ENCODE data around the gene ADGRG3. TPM values are rescaled to one million over a fixed set of nuclear protein-coding genes. Genes with fewer than 3 reads are reported as not detected.

Gene ADGRG3
- total and polyA plus RNA-seq, 2 of the 8 experiments (the other 6 are each of a cell fraction or from before 2014, with no cell fraction given), result 0.28 to 0.98 TPM

DNA sequence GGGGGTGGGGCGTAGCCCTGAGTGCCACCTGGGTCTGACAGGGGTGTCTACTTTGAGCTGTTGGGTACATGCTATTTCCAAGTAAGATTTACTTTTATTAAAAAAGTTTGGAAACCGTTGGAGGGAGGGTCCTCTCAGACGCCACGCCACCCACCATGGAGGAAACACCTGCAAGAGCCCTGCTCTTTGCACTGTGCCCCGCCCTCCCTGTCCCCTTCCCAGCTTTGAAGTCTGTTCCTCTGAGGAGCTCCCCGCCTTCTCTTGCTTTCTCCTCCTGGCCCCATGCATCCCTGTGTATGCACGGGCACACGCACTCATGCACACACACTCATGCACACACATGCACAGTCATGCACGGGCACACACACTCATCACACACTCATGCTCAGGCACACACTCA, 24.2 kb upstream of the ADGRG3 start:
- H3K79me2 ChIP-seq (ENCODE audit: control insufficient read depth in 1 of 2, insufficient read depth in 2 of 2, low read length in 2 of 2), result no peaks in the 10 kb centered on the region
- no peak overlapping the region; the same call in 1 of the 2 replicates for H2BK12ac ChIP-seq (ENCODE audit: low read depth, low read length)
- H3K4ac ChIP-seq (replicated peaks; ENCODE audit: insufficient read length, low read depth, low read length), result peak overlapping the region; percentile 57
- H4K8ac ChIP-seq (ENCODE audit: extremely low read depth, insufficient read depth, low read length), result no peak overlapping the region
- no peak overlapping the region for H2BK5ac ChIP-seq (ENCODE audit: low read depth, low read length)
- no peaks in the 10 kb centered on the region; the same call in 1 of the 2 replicates for H3K23me2 ChIP-seq (ENCODE audit: low read depth, low read length)
- H3K27ac ChIP-seq (ENCODE audit: low read depth, low read length), result no peak overlapping the region
- FAIRE-seq (no peak), DNase-seq (ENCODE audit: low read depth in 1 of 2, low spot score in 2 of 2) (no peak)
- H3K23ac ChIP-seq (ENCODE audit: insufficient read length), result no peak overlapping the region
- no peak overlapping the region for H3K14ac ChIP-seq (ENCODE audit: insufficient read length)
- H3K4me2 ChIP-seq (ENCODE audit: insufficient read depth in 1 of 2, low read depth in 2 of 2, low read length in 2 of 2), result no peak overlapping the region
- no peak overlapping the region for H2BK15ac ChIP-seq (ENCODE audit: low read length)
- 94% methylated on average over 5 of the region's 9 CpGs; no CpG with 5 or more reads in 1 of the 2 experiments for WGBS, 2 experiments (ENCODE audit: extremely low coverage in 1 of 2, insufficient coverage in 1 of 2, insufficient read length in 1 of 2, insufficient replicate concordance in 2 of 2, low coverage in 1 of 2, low lambda C conversion rate in 2 of 2, missing lambda C conversion rate in 1 of 2)
- peak overlapping the region; percentile 52 for H4K91ac ChIP-seq (replicated peaks; ENCODE audit: insufficient read length, low read length)
- peaks cover 0 to 9% (median 4%) of the 10 kb centered on the region in 4 experiments; a peak in 5 of 7 replicates for H3K27me3 ChIP-seq (replicated peaks in 1 of 4; ENCODE audit: control insufficient read depth in 3 of 4, extremely low read depth in 1 of 4, insufficient read depth in 3 of 4, low read length in 3 of 4)
- H3K79me1 ChIP-seq (ENCODE audit: low read depth, low read length), result no peaks in the 10 kb centered on the region; the same call in 1 of the 2 replicates
- no peaks in the 10 kb centered on the region; a peak in 1 of 8 replicates for H3K36me3 ChIP-seq (ENCODE audit: control insufficient read depth in 2 of 4, insufficient read depth in 4 of 4, low read length in 3 of 4)
- no peak overlapping the region for H2BK20ac ChIP-seq (ENCODE audit: low read length)
- H4K5ac ChIP-seq (ENCODE audit: insufficient read length, low read depth, low read length), result no peak overlapping the region
- no peak overlapping the region for H2BK120ac ChIP-seq (replicated peaks; ENCODE audit: low read depth, low read length)
- H3K9me3 ChIP-seq (ENCODE audit: insufficient read depth in 2 of 2, low read depth in 1 of 2, low read length in 1 of 2), result no peaks in the 10 kb centered on the region; a peak in 2 of 4 replicates
- peaks cover 0 to 9% of the 10 kb centered on the region in 2 experiments for H4K20me1 ChIP-seq (replicated peaks in 1 of 2; ENCODE audit: control insufficient read depth in 1 of 2, insufficient read depth in 2 of 2, low read length in 2 of 2)
- H3K4me3 ChIP-seq (ENCODE audit: extremely low read depth in 1 of 4, insufficient read depth in 2 of 4, low read depth in 3 of 4, low read length in 4 of 4), result no peak overlapping the region
- no peak overlapping the region for H3K18ac ChIP-seq (ENCODE audit: extremely low read depth, low read length)
- ChIA-PET CTCF (ENCODE audit: partially characterized antibody) (interaction anchor here (0.7 to 2.7 kb wide), 9 partner anchors 9 to 220 kb away, joined by 3 to 19 read pairs (median 4); partner anchors contain the start of gene ADGRG1), POLR2A (ENCODE audit: partially characterized antibody) (interaction anchor here (0.9 to 1.2 kb wide), 2 partner anchors 9 to 24 kb away, joined by 3 read pairs; no protein-coding TSS in a partner anchor)
- no peak overlapping the region; a peak in 1 of 7 replicates for H3K9ac ChIP-seq (replicated peaks in 1 of 4; ENCODE audit: extremely low read depth in 1 of 4, low read depth in 3 of 4, low read length in 3 of 4)
- no peak overlapping the region for H2AK5ac ChIP-seq (ENCODE audit: low read depth, low read length)
- no peak overlapping the region for H3K56ac ChIP-seq (replicated peaks; ENCODE audit: insufficient read length, low read depth, low read length)
- no peak overlapping the region for H2AFZ ChIP-seq (ENCODE audit: low read length)
- peaks cover 0 to 3% (median 1%) of the 10 kb centered on the region in 4 experiments; a peak in 4 of 7 replicates for H3K4me1 ChIP-seq (replicated peaks in 1 of 4; ENCODE audit: control insufficient read depth in 3 of 4, insufficient read depth in 4 of 4, low read length in 3 of 4)
- TF ChIP-seq SAP30 (IDR thresholded peaks at IDR 0.05; ENCODE audit: insufficient read depth, insufficient replicate concordance, low read length) (no peak), TBP (IDR thresholded peaks at IDR 0.05; ENCODE audit: low read depth, low read length) (no peak), POU5F1 (IDR thresholded peaks at IDR 0.05; ENCODE audit: low read depth, low read length) (no peak), CBX5 (IDR thresholded peaks at IDR 0.05; ENCODE audit: low read depth, low read length) (no peak), SP4 (IDR thresholded peaks at IDR 0.05; ENCODE audit: low read length) (no peak), EZH2 (IDR thresholded peaks at IDR 0.05; ENCODE audit: low read depth, low read length, severe bottlenecking) (no peak), MAFK (IDR thresholded peaks at IDR 0.05; ENCODE audit: low read depth, low read length) (no peak), SUZ12 (IDR thresholded peaks at IDR 0.05; ENCODE audit: low read length) (no peak), FOSL1 (IDR thresholded peaks at IDR 0.05; ENCODE audit: insufficient read depth, low read depth, low read length) (no peak)
